NB4 (cell line): ENCODE measurements around the gene C2orf80.

Experiments
- DNase-seq: peaks from one replicate; pipeline ENCODE4 v3.0.0; 2010; ENCODE audit warnings: low read depth
- H3K4me3 ChIP-seq: one replicate; pipeline ENCODE4 v1.5.1; 2011; ENCODE audit warnings: mild to moderate bottlenecking, low read depth, low read length, moderate library complexity
- CTCF ChIP-seq: IDR thresholded peaks from one replicate; pipeline ENCODE4 v1.5.1; 2012; ENCODE audit warnings: low read depth, low read length
- MAX ChIP-seq: IDR thresholded peaks from 2 replicates; pipeline ENCODE4 v1.6.1; 2011; ENCODE audit warnings: low read depth, low read length
- MYC ChIP-seq: IDR thresholded peaks from 2 replicates; pipeline ENCODE4 v1.6.1; 2011; ENCODE audit warnings: low read depth, low read length
- POLR2A ChIP-seq: IDR thresholded peaks from 2 replicates; pipeline ENCODE4 v1.6.1; 2011; ENCODE audit warnings: mild to moderate bottlenecking; ENCODE audit not compliant: insufficient read length; ENCODE audit errors: extremely low read depth

The C2orf80 gene

GRCh38 chr2:208189810-208190503, at the start of gene C2orf80:
TSS of gene C2orf80 (minus strand) at chr2:208190030. CDS start at chr2:208186986, 3,044 bp downstream.
- TF ChIP-seq POLR2A (no peak), MYC (no peak), MAX (no peak), CTCF (no peak)
- no peak for DNase-seq
- no peak within 1 kb of the TSS for H3K4me3 ChIP-seq

- DNase-seq, result no peak
- TF ChIP-seq CTCF, result no peak
- TF ChIP-seq POLR2A, result no peak
- H3K4me3 ChIP-seq, result no peak overlapping the region
These were observed 46.0 kb upstream of the C2orf80 start for GRCh38 chr2:208235860-208236259.

GRCh38 chr2:208234786-208235185, 45.0 kb upstream of the C2orf80 start:
- no peak overlapping the region for H3K4me3 ChIP-seq
- DNase-seq, result no peak
- TF ChIP-seq CTCF (no peak), MAX (no peak), POLR2A (no peak), MYC (no peak)

- no peak for TF ChIP-seq MYC
- no peak for TF ChIP-seq POLR2A
- TF ChIP-seq MAX, result no peak
- no peak for TF ChIP-seq CTCF
These were observed 38.6 kb upstream of the C2orf80 start for GRCh38 chr2:208228476-208228875.

GRCh38 chr2:208227581-208228232, 37.9 kb upstream of the C2orf80 start:
- TF ChIP-seq MAX, result no peak
- no peak for TF ChIP-seq MYC
- no peak for TF ChIP-seq POLR2A
- TF ChIP-seq CTCF, result no peak
- DNase-seq, result no peak
- H3K4me3 ChIP-seq, result no peak overlapping the region

More at GRCh38 chr2:208228476-208228875, 38.6 kb upstream of the C2orf80 start:
- DNase-seq, result no peak
- H3K4me3 ChIP-seq, result no peak overlapping the region
